ENCODE results near the gene EYA2. TPM values are rescaled to one million over a fixed set of nuclear protein-coding genes. Genes with fewer than 3 reads are reported as not detected.

The EYA2 gene
- total and polyA plus RNA-seq, 8 donors: 0.51 to 3.2 (median 1.4) TPM

GRCh38 chr20:47236639-47236900 is 341.9 kb downstream of the EYA2 start:
- DNase-seq (no peak), FAIRE-seq (no peak), ATAC-seq (no peak)
- Histone ChIP-seq H3K4me1 (no peaks in the 10 kb centered on the region), H3K27me3 (no peaks in the 10 kb centered on the region), H3K36me3 (peaks cover 0 to 48% (median 7%) of the 10 kb centered on the region in 3 donors), H3K27ac (no peak overlapping the region), H3K4me3 (no peak overlapping the region), H3K9me3 (no peaks in the 10 kb centered on the region)
- 83 to 86% methylated on average over 1 of the region's 1 CpG for WGBS, 2 donors
- intact Hi-C loops (cut with DNase I): no loop called here
- TF ChIP-seq CTCF (IDR thresholded peaks at IDR 0.05): no peak

GRCh38 chr20:47237715-47238114 is 343.1 kb downstream of the EYA2 start:
- 95 to 100% methylated on average over 4 of the region's 4 CpGs for WGBS, 2 donors
- Histone ChIP-seq H3K4me3 (no peak overlapping the region), H3K27me3 (no peaks in the 10 kb centered on the region), H3K4me1 (peaks cover 0 to 3% (median 3%) of the 10 kb centered on the region in 3 donors), H3K36me3 (peaks cover 0 to 48% (median 7%) of the 10 kb centered on the region in 3 donors), H3K9me3 (no peaks in the 10 kb centered on the region), H3K27ac (no peak overlapping the region)
- DNase-seq (no peak), ATAC-seq (peak in 1 of 4 donors; percentile 20), FAIRE-seq (no peak)
- intact Hi-C loops (cut with DNase I): no loop called here
- TF ChIP-seq CTCF (IDR thresholded peaks at IDR 0.05): no peak

Small RNAs within 50 kb of the gene (microRNA-seq; reads per million reads assigned to microRNA genes)
- gene MIR3616: 0 to 1.2 reads per million in 2 donors

Other genes starting within 250 kb of the EYA2 start
- 1 to 10 TPM; 2.7 to 7.8 (median 5.8) TPM for gene SLC13A3, start 243.4 kb upstream of the EYA2 start, total RNA-seq
- gene SLC13A3, start 243.4 kb upstream of the EYA2 start, polyA plus RNA-seq: 1 to 10 TPM in 1 of 2 donors, under 1 TPM in 1; 0.68 to 2.3 TPM
- gene TP53RK, start 205.4 kb upstream of the EYA2 start, total RNA-seq: 1 to 10 TPM; 2.7 to 4.6 (median 3.8) TPM
- 1 to 10 TPM; 2.5 to 6.1 TPM for gene TP53RK, start 205.4 kb upstream of the EYA2 start, polyA plus RNA-seq
- 10 to 100 TPM; 11.6 to 20.9 (median 14.3) TPM for gene SLC2A10, start 185.2 kb upstream of the EYA2 start, total RNA-seq
- 10 to 100 TPM; 10.9 to 12.0 TPM for gene SLC2A10, start 185.2 kb upstream of the EYA2 start, polyA plus RNA-seq

All from pancreas (tissue), 10 donors.